ENCODE data around the gene CARD9.
A peak's percentile ranks its signal among the peaks of the same experiment; 100 is the strongest.

Gene CARD9

DNA sequence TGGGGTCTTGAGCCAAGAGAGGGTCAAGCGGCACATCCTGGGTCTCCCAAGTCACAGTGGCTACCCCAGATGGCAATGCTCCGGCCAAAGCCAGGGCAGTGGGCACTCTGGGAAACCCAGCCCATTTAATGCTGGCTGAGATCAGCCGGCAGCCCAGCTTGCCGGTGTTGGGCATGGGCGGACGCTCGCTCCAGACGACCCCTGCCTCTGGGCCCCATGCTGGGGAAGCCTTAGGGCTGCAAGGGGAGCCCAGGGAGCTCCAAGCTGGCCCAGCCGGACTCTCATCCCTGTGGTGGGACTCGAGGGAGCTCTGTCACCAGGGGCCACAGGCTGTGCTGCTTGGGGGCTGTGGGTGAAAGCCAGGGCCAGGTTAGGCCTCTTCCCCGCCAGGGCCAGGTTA lies 5.9 kb upstream of the CARD9 start:
- DNase-seq: no peak

- no peak for DNase-seq
Observed at GRCh38 chr9:136379003-136379287, 5.5 kb upstream of the CARD9 start.

DNA sequence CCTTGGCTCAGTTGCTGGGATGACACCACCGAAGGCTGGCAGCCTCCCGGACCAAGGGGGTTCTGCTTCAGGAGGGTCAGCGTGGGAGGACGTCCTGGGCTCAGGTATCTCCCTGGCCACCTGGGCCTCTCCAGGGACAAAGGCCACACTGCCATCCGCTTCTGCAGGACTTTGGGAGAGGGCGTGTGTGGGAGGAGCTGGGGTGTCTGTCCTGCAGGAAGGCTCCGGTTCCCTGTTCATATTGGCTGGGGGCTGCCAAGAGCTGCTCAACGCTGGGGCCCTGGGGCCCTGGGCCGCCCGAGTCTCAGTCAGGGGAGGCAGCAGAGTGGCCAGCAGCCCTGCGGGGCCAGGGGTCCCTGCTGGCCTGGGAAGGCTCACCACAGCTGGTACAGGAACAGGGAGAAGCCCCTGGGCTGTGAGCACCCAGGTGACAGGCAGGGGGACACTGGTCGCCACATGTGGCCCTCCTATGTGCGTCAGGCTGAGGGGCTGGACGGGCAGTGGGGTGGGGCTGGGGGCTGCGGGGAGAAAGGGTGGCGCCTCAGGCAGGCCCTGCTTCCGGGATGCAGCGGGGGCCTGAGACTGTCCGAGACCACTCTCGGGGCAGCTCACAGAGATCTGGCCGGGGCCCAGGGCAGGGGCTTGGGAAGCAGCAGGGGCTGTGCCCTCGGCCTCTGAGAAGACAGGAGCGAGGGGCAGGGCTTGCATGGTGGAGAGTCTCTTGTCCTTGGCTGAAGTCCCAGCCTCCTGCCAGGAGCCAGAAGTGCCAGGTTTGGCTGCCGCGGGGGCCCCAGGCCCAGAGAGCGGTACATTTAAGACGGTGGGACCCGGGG lies 4.9 kb upstream of the CARD9 start:
- DNase-seq: no peak

GRCh38 chr9:136377341-136378169 lies 4.1 kb upstream of the CARD9 start:
- no peak for DNase-seq

GRCh38 chr9:136376457-136376856 lies 3.0 kb upstream of the CARD9 start:
- DNase-seq: no peak

DNA sequence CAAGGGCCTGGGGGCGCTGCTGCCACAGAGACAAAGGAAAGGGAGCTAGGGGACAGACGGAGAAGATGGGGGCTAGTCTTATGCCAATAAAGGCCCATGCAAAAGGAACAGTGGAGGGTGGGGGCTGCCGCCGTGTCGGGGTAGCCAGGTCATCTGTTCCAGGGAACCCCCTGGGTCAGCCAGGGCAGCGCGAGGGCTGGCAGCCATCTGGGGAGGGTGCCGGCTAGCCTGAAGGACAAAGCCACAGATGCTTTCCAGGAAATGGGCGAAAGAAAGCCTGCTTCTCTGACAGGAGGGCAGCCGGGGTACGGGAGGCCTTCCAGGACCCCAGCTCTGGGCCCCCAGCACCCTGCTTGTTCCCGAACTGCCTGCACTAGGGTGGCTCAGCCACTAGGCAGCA lies 1.6 kb upstream of the CARD9 start:
- DNase-seq: no peak

DNA sequence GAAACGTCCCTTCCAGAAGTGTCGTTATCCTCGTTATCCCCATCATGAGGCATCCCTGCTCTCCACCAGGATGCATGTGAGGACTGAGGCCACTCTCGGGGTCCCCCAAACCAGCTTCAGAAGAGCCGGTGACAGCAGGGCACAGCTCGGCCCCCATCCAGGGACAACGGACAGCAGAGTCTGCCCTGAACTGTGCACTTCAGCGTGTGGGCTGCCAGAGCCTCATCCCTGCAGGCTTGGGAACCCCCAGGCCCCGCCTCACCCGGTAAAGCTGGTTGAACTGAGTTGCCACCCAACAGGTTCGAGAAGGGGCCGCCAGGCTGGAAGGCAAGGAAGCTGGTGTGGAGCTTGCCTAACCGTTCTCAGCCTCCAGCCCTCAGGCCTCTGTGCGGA lies 710 bp upstream of the CARD9 start:
- DNase-seq: no peak

DNA sequence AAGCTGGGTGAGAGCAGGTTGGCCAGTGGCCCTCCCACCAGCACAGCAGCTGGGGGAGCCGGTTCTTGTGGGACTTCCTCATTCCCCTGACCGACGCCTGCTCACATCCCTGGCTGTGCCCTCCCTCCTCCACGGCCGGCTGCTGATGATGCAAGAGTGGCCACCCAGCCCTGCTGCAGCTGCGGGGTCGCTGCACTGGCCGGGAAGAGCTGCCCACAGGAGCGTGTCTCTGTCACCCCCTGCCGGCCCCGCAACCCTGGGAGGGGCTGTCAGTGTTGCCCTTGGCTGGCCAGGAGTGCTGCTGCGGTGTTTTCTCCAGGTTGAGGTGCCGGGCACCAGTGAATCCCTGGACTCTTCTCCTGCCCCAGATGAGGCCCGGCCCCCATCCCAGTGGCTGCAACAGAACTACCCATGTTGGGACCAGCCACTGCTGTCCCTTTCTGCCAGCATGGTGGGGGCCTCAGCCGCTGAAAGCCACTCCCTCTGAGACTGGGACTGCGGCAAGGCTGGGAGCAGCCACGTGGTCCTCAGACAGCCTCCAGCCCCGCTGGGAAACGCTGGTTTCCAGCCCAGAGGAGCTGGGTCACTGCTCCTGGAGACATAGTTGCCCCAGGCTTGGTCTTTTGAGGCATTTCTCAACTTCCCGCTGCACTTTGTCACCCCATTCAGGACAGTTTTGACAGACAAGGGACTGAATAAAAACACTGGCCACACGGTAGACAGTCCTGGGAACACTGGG lies 739 bp downstream of the CARD9 start:
- DNase-seq: peak; percentile 42

- DNase-seq: no peak
Observed at GRCh38 chr9:136372006-136372405, 1.5 kb downstream of the CARD9 start.

- DNase-seq: no peak
Observed at GRCh38 chr9:136371533-136371880, 2.0 kb downstream of the CARD9 start.

- no peak for DNase-seq
Observed at GRCh38 chr9:136370687-136371532, 2.6 kb downstream of the CARD9 start.

DNA sequence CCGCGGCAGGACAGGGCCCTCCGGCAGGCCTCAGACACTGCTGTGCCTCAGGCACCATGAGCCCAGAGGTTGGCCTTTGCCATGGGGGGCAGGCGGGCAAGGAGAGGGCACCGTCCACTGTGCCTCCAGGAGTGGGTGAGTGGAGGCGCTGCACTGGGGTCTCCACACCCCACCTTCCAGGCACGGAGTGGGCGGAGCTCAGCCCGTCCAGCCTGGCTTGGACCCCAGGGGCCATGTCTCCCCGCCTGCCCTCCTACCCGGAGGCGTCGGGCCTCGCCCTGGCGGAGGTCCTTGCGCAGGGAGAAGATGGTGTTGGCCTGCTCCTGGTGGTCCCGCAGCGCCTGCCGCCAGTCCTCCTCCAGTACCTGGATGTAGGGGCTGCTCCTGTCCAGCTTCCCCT lies 3.4 kb downstream of the CARD9 start:
- DNase-seq: no peak

GRCh38 chr9:136368190-136368589 lies 5.3 kb downstream of the CARD9 start:
- DNase-seq: no peak

DNA sequence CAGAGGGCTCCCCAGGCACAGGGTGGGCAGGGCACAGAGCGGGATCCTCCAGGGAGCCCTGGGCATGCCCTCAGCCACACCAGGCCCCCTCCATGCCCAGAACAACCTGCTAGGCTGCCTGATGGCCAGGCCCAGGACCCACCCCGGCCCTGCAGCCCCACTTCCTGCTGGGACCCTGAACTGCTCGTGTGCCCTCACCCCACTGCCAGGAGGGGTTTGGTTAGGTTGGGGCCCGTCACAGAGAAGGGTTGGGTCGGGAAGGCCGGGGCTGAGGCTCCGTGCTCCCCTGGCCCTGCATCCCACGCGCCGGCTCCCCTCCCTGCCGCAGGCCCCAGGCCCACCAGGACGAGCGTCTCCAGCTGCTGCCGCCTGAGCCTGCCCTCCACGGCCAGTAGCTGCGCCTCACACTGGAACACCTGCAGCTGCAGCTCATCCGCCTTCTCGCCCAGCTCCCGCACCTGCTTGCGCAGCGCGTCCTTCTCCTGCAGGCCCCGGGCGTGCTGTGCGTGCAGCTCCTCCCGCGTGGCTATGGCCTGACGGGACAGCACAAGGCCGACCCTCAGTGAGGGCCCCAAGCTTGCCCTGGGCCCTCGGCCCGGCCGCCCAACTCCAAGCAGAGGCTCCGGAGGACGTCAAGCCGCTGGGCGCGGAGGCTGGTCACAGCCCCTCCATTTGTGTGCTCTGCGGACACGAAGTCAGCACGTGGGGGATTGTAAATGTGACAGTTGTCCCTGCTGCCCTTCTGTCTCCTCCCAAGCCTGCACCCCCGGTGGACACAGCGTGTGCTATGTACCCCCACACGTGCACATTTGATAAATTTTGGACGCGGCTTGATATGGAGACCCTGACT lies 5.9 kb downstream of the CARD9 start:
- no peak for DNase-seq

DNA sequence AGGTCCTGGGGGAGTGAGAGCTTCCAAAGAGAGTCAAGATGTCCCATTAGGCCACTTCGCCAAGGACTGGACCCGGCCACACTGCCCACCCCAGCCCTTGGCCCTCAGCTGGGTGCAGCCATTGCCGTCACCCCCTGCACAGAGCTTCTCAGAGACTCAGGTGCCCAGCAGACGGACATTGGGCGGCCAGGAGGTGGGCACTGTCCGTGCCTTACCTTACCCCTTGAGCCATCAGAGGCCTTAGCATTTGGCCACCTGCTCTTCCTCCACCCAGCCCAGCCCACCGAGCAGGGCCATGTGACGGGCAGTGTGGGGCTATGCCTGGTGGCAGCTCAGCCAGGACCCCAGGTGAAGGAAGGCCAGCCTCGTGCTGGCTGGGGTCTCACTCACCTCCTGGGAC lies 6.6 kb downstream of the CARD9 start:
- no peak for DNase-seq

DNA sequence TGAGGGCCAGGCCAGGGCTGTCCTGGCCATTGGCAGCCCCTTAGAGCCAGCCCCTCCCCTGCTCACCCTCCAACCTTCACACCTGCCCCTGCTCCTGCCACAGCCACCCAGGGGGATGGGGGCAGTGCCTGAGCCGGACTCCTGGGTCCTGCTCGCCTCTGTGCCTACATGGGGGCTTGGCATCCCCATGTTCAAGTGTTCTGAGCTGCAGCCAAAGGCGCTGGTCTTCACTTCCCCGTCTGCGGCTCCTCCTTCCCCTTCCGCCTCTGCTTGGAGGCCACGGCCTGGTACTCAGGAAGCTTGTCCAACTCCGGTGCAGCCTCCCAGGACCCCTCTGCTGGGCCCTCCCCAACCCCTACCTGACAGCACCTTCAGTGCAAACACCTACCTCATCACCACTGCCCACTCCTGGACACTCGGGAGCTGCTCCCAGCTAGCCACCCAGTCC lies 7.7 kb downstream of the CARD9 start:
- DNase-seq: no peak

- no peak for DNase-seq
Observed at GRCh38 chr9:136364942-136365774, 8.3 kb downstream of the CARD9 start.

DNA sequence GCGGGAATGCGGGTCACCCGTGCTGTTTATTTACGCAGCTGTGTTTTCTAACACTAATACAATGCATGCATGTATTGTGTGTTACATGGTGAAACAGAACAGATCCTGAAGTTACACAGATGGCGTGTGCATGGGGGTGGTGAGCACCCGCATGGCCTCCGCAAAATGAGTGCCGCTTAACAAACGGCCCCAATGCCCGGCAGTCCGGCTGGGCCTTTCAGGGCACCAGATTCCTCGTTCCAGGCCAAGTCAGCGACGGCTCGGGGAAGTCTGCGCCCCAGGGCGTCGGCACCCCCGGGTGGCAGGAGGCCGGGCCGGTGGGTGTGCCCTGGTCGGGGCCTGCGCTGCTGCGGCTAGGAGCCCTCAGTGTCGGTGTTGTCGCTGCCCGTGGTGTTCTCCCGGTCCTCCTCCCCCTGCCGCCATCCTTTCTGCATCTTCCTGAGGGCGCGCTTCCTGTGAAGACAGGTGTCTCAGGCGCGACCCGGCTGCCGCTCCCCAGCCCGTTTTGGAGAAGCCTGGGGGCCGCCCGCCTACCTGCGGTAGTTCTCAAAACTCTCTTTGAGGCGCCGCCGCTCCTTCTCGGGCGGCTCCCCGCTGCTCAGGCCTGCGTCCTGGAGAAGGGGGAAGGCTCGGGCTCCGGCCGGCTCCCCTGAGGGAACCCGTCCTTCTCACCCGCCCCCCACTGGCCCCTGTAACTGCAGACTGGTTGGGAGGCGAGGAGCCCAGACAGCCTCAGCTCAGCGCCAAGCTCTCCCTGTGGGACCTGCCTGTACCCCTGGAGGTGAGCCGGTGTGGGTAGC lies 9.3 kb downstream of the CARD9 start:
- no peak for DNase-seq

GRCh38 chr9:136363106-136363948 lies 10.1 kb downstream of the CARD9 start, which contains the start of gene DNLZ:
TSS of gene DNLZ (minus strand) at chr9:136363744. CDS start at chr9:136363714, 30 bp downstream.
- DNase-seq: peak; percentile 98
